Measurements from ENCODE around the gene LRMDA.

Gene LRMDA

DNA sequence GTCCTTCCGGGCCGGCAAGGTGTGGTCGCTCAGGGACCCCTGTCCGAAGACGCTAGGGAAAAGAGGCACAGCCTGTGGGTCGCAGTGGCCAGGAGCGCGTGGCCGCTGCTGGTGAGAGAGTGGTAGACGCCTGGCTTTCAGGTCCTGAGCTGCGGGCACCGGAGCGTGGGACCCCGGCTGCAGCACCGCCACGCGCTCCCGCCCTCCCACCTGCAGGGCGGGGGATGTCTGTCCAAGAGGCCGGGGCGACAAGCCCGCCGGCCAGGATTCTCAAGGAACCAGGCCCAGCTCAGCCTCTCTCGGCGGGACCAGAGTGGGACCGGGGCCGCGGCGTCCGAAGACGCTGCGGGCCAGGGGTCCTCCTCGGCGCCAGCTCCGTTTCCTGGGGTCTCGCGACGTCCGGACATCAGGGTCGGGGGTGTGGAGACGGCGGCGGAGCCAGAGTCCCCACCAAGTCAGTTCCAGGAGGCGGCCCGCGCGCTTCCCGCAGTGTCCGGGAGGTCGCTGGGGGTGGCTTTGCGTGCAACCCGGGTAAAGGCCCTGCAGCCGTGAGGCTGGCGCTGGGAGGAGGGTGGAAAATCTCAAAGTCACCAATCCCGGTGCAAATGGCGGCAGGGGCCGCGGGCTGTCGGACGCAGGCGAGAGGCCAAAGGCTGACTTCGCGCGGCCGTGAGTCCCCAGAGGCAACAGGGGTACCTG, 35.3 kb upstream of the LRMDA start:
- H3K9me3 ChIP-seq (ENCODE audit: control insufficient read depth, insufficient read depth, low read depth, low read length) = no peaks in the 10 kb centered on the region
- H3K36me3 ChIP-seq (ENCODE audit: control insufficient read depth in 2 of 2, insufficient read depth in 1 of 2, low read length in 2 of 2) = peaks cover 0 to 46% of the 10 kb centered on the region in 2 experiments; a peak in 2 of 3 replicates
- TF ChIP-seq HOXD13 (CRISPR knock-in tag; IDR thresholded peaks at IDR 0.05; ENCODE audit: borderline replicate concordance) (no peak), ZNF202 (tag by site-specific recombination; IDR thresholded peaks at IDR 0.05; ENCODE audit: borderline replicate concordance) (peak; percentile 85), ZNF2 (tag by site-specific recombination; IDR thresholded peaks at IDR 0.05) (no peak), EGR2 (tag by site-specific recombination; IDR thresholded peaks at IDR 0.05; ENCODE audit: low read depth) (no peak)
- POLR2A ChIA-PET = no interaction called here
- CTCF ChIA-PET = interaction anchor here (0.6 to 2.6 kb wide), 34 partner anchors 10 to 1152 kb away, joined by 3 to 13 read pairs (median 4); no protein-coding TSS in a partner anchor
- H3K4me3 ChIP-seq (ENCODE audit: low read depth, low read length) = no peak overlapping the region
- no peaks in the 10 kb centered on the region; the same call in 1 of the 2 replicates for H3K4me1 ChIP-seq (ENCODE audit: control insufficient read depth, insufficient read depth, low read length)
- peak overlapping the region; percentile 68 for H3K27ac ChIP-seq (ENCODE audit: extremely low read depth, low read depth, low read length)

DNA sequence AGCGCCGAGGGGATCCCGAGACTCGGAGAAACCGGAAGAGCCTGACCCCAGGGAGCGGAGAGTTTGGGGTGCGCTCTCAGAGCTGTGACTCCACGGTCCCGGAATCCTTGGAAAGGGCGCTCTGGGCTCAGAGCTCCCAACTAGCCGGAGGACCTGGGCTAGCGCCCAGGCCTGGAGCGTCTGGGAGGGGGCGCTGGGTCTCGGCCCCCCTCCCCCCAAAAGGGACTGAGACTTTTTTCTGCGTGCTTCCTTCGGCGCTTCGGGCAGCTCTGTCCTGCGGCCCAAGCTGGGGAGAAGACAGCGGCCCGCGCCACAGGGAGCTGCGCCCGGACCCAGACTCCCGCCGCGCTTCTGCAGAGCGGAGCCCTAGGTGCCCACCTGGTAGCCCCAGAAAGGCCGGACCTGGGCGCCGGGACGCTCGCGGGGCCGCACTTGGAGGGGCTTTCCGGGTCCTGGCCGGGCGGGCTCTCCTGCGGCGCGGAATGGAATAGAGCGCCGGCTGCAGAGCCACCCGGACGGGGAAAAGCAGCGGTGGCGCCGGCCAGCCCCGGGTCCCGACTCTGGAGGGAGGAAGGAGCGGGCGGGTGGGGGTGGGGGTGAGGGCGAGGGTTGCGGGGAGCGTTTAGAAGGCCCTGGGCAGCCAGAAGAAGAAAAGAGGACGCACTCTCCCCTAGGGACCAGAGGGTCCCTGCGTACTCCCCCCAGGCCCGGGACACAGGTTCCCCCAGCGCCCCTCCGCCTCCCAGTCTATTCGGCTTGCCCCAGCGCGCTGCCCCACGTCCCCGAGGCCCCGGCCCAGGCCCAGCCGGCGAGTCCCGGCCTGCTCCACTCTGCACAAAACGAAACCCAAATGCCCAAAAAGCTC, 34.6 kb upstream of the LRMDA start:
- Histone ChIP-seq H3K4me1 (ENCODE audit: control insufficient read depth, insufficient read depth, low read length) (no peaks in the 10 kb centered on the region; the same call in 1 of the 2 replicates), H3K9me3 (ENCODE audit: control insufficient read depth, insufficient read depth, low read depth, low read length) (no peaks in the 10 kb centered on the region), H3K4me3 (ENCODE audit: low read depth, low read length) (no peak overlapping the region), H3K36me3 (ENCODE audit: control insufficient read depth in 2 of 2, insufficient read depth in 1 of 2, low read length in 2 of 2) (peaks cover 0 to 46% of the 10 kb centered on the region in 2 experiments; a peak in 2 of 3 replicates), H3K27ac (ENCODE audit: extremely low read depth, low read depth, low read length) (peak overlapping the region; percentile 68; the same call in 1 of the 2 replicates)
- ChIA-PET POLR2A (no interaction called here), CTCF (interaction anchor here (0.7 to 1.1 kb wide), 3 partner anchors 45 to 212 kb away, joined by 3 read pairs; no protein-coding TSS in a partner anchor)
- TF ChIP-seq ZNF138 (tag by site-specific recombination; IDR thresholded peaks at IDR 0.05; ENCODE audit: borderline replicate concordance) (no peak), ZNF707 (tag by site-specific recombination; IDR thresholded peaks at IDR 0.05) (no peak), ZNF19 (tag by site-specific recombination; IDR thresholded peaks at IDR 0.05; ENCODE audit: low read depth) (no peak), TRIM28 (IDR thresholded peaks at IDR 0.05; ENCODE audit: borderline replicate concordance, low read length) (no peak), KLF9 (tag by site-specific recombination; IDR thresholded peaks at IDR 0.05; ENCODE audit: low read depth) (no peak), ZNF404 (tag by site-specific recombination; IDR thresholded peaks at IDR 0.05) (no peak), GLIS2 (tag by site-specific recombination; IDR thresholded peaks at IDR 0.05) (no peak), SETDB1 (IDR thresholded peaks at IDR 0.05; ENCODE audit: insufficient read length, low read length) (no peak)
- TF ChIP-seq, protein P1, sequence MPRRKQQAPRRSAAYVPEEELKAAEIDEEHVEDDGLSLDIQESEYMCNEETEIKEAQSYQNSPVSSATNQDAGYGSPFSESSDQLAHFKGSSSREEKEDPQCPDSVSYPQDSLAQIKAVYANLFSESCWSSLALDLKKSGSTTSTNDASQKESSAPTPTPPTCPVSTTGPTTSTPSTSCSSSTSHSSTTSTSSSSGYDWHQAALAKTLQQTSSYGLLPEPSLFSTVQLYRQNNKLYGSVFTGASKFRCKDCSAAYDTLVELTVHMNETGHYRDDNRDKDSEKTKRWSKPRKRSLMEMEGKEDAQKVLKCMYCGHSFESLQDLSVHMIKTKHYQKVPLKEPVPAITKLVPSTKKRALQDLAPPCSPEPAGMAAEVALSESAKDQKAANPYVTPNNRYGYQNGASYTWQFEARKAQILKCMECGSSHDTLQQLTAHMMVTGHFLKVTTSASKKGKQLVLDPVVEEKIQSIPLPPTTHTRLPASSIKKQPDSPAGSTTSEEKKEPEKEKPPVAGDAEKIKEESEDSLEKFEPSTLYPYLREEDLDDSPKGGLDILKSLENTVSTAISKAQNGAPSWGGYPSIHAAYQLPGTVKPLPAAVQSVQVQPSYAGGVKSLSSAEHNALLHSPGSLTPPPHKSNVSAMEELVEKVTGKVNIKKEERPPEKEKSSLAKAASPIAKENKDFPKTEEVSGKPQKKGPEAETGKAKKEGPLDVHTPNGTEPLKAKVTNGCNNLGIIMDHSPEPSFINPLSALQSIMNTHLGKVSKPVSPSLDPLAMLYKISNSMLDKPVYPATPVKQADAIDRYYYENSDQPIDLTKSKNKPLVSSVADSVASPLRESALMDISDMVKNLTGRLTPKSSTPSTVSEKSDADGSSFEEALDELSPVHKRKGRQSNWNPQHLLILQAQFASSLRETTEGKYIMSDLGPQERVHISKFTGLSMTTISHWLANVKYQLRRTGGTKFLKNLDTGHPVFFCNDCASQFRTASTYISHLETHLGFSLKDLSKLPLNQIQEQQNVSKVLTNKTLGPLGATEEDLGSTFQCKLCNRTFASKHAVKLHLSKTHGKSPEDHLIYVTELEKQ (tag by site-specific recombination; IDR thresholded peaks at IDR 0.05; ENCODE audit: borderline replicate concordance) = no peak
- TF ChIP-seq, protein P2, sequence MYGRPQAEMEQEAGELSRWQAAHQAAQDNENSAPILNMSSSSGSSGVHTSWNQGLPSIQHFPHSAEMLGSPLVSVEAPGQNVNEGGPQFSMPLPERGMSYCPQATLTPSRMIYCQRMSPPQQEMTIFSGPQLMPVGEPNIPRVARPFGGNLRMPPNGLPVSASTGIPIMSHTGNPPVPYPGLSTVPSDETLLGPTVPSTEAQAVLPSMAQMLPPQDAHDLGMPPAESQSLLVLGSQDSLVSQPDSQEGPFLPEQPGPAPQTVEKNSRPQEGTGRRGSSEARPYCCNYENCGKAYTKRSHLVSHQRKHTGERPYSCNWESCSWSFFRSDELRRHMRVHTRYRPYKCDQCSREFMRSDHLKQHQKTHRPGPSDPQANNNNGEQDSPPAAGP (tag by site-specific recombination; IDR thresholded peaks at IDR 0.05) = no peak
- TF ChIP-seq, protein P3, sequence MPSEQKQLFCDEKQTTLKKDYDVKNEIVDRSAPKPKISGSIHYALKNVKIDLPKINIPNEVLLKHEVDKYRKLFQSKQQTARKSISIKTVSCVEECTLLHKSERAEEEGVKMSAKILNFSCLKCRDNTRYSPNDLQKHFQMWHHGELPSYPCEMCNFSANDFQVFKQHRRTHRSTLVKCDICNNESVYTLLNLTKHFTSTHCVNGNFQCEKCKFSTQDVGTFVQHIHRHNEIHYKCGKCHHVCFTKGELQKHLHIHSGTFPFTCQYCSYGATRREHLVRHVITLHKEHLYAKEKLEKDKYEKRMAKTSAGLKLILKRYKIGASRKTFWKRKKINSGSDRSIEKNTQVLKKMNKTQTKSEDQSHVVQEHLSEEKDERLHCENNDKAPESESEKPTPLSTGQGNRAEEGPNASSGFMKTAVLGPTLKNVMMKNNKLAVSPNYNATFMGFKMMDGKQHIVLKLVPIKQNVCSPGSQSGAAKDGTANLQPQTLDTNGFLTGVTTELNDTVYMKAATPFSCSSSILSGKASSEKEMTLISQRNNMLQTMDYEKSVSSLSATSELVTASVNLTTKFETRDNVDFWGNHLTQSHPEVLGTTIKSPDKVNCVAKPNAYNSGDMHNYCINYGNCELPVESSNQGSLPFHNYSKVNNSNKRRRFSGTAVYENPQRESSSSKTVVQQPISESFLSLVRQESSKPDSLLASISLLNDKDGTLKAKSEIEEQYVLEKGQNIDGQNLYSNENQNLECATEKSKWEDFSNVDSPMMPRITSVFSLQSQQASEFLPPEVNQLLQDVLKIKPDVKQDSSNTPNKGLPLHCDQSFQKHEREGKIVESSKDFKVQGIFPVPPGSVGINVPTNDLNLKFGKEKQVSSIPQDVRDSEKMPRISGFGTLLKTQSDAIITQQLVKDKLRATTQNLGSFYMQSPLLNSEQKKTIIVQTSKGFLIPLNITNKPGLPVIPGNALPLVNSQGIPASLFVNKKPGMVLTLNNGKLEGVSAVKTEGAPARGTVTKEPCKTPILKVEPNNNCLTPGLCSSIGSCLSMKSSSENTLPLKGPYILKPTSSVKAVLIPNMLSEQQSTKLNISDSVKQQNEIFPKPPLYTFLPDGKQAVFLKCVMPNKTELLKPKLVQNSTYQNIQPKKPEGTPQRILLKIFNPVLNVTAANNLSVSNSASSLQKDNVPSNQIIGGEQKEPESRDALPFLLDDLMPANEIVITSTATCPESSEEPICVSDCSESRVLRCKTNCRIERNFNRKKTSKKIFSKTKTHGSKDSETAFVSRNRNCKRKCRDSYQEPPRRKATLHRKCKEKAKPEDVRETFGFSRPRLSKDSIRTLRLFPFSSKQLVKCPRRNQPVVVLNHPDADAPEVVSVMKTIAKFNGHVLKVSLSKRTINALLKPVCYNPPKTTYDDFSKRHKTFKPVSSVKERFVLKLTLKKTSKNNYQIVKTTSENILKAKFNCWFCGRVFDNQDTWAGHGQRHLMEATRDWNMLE (tag by site-specific recombination; conservative IDR thresholded peaks at IDR 0.05; ENCODE audit: low read depth) = no peak
